Fibroblast of lung (primary cell): ENCODE measurements around the gene MYO19. TPM values are rescaled to one million over a fixed set of nuclear protein-coding genes. Genes with fewer than 3 reads are reported as not detected.

ENCODE experiments used
- DNase-seq, 2 donors: peaks; one replicate each; pipeline versions ENCODE4 v3.0.0 to v3.0.0-alpha.2; 2010; ENCODE audit warnings: low read depth in 2 of 2
- H2AFZ ChIP-seq: 2 replicates; pipeline ENCODE4 v1.5.1; 2012; ENCODE audit warnings: low read length, control low read depth, inconsistent platforms
- H3K27ac ChIP-seq: 2 replicates; pipeline ENCODE4 v1.5.1; 2011; ENCODE audit warnings: low read length, control low read depth; ENCODE audit not compliant: insufficient read depth
- H3K27me3 ChIP-seq: 2 replicates; pipeline ENCODE4 v1.5.1; 2011; ENCODE audit warnings: mild to moderate bottlenecking, low read length; ENCODE audit not compliant: control insufficient read depth, insufficient read depth
- H3K36me3 ChIP-seq: 2 replicates; pipeline ENCODE4 v1.5.1; 2011; ENCODE audit warnings: low read length; ENCODE audit not compliant: control insufficient read depth, insufficient read depth
- H3K4me1 ChIP-seq: 2 replicates; pipeline ENCODE4 v1.5.1; 2011; ENCODE audit warnings: low read length; ENCODE audit not compliant: control insufficient read depth, insufficient read depth; ENCODE audit errors: extremely low read depth
- H3K4me2 ChIP-seq: 2 replicates; pipeline ENCODE4 v1.5.1; 2011; ENCODE audit warnings: low read length, control low read depth; ENCODE audit not compliant: insufficient read depth; ENCODE audit errors: extremely low read depth
- H3K4me3 ChIP-seq, 4 experiments: fragments of 200-600 bp in 1 of 4; sonication (generic) in 1 of 4; replicated peaks in 1 of 4; 2 replicates each; pipeline ENCODE4 v1.5.1; 2011 to 2016; ENCODE audit warnings: low read length in 4 of 4, low read depth in 3 of 4, mild to moderate bottlenecking in 3 of 4, control low read depth in 2 of 4, inconsistent platforms in 1 of 4, mixed read lengths in 1 of 4; ENCODE audit not compliant: insufficient read depth in 1 of 4; ENCODE audit errors: control extremely low read depth in 1 of 4
- H3K79me2 ChIP-seq: 2 replicates; pipeline ENCODE4 v1.5.1; 2012; ENCODE audit warnings: mild to moderate bottlenecking, low read length, inconsistent platforms; ENCODE audit not compliant: control insufficient read depth, insufficient read depth
- H3K9ac ChIP-seq: 2 replicates; pipeline ENCODE4 v1.5.1; 2011; ENCODE audit warnings: mild to moderate bottlenecking, low read length, control low read depth; ENCODE audit not compliant: insufficient read depth
- H3K9me3 ChIP-seq: 2 replicates; pipeline ENCODE4 v1.5.1; 2012; ENCODE audit warnings: low read depth, low read length; ENCODE audit not compliant: control insufficient read depth, insufficient read depth
- H4K20me1 ChIP-seq: 2 replicates; pipeline ENCODE4 v1.5.1; 2011; ENCODE audit warnings: low read length; ENCODE audit not compliant: control insufficient read depth, insufficient read depth; ENCODE audit errors: extremely low read depth
- CTCF ChIP-seq, 2 donors: IDR thresholded peaks in 1 of 2; conservative IDR thresholded peaks in 1 of 2; 1 replicate in 1 of 2; 2 replicates in 1 of 2; pipeline ENCODE4 v1.5.1; 2011 to 2012; ENCODE audit warnings: low read length in 2 of 2, control low read depth in 1 of 2, inconsistent platforms in 1 of 2, low read depth in 1 of 2, mild to moderate bottlenecking in 1 of 2
- EZH2 ChIP-seq: IDR thresholded peaks from 2 replicates; pipeline ENCODE4 v1.5.1; 2012; ENCODE audit warnings: low read length, control low read depth, mild to moderate bottlenecking; ENCODE audit errors: missing control alignments
- polyA plus RNA-seq, 2 donors: library from polyadenylated mRNA; depleted of rRNA in 1 of 2; stranded (reverse) in 1 of 2; unstranded in 1 of 2; fragments of >200 nt; gene quantifications; 2 replicates each; pipeline ENCODE4 v1.2.1, GENCODE V29; 2011 to 2012; ENCODE audit warnings: missing spikeins in 1 of 2
- total RNA-seq: library from RNA; depleted of rRNA; stranded (reverse); fragments of >200 nt; gene quantifications from 2 replicates; pipeline ENCODE4 v1.2.1, GENCODE V29; 2014

Gene MYO19
- total and polyA plus RNA-seq, 2 donors (not counting 1 experiment from before 2014, with no cell fraction given), result 18.7 to 31.5 TPM

- no peaks in the 10 kb centered on the region for H3K4me1 ChIP-seq
- no peak overlapping the region for H3K27ac ChIP-seq
- H3K79me2 ChIP-seq, result peaks cover 43% of the 10 kb centered on the region
- H3K36me3 ChIP-seq, result no peaks in the 10 kb centered on the region
- DNase-seq, result no peak
- no peaks in the 10 kb centered on the region for H4K20me1 ChIP-seq
- no peaks in the 10 kb centered on the region for H3K27me3 ChIP-seq
- H3K4me2 ChIP-seq, result no peak overlapping the region
- H3K9ac ChIP-seq, result no peak overlapping the region
- TF ChIP-seq CTCF (conservative IDR thresholded peaks at IDR 0.05 in 1 of 2, IDR thresholded peaks at IDR 0.05 in 1 of 2; ENCODE audit: low read depth in 1 of 2, low read length in 2 of 2), result no peak
- TF ChIP-seq EZH2, result no peak
- H2AFZ ChIP-seq, result no peak overlapping the region
- no peak overlapping the region for H3K4me3 ChIP-seq
- no peaks in the 10 kb centered on the region for H3K9me3 ChIP-seq
These were observed 8.1 kb upstream of the MYO19 start for GRCh38 chr17:36542755-36543154.

- peaks cover 29% of the 10 kb centered on the region for H3K79me2 ChIP-seq
- no peak overlapping the region for H2AFZ ChIP-seq
- H3K9me3 ChIP-seq, result no peaks in the 10 kb centered on the region
- no peaks in the 10 kb centered on the region for H3K27me3 ChIP-seq
- H3K9ac ChIP-seq, result no peak overlapping the region
- TF ChIP-seq CTCF (conservative IDR thresholded peaks at IDR 0.05 in 1 of 2, IDR thresholded peaks at IDR 0.05 in 1 of 2; ENCODE audit: low read depth in 1 of 2, low read length in 2 of 2) (no peak), EZH2 (no peak)
- H3K27ac ChIP-seq, result no peak overlapping the region
- H3K4me1 ChIP-seq, result no peaks in the 10 kb centered on the region
- no peak for DNase-seq
- no peak overlapping the region for H3K4me3 ChIP-seq
- no peak overlapping the region for H3K4me2 ChIP-seq
- no peaks in the 10 kb centered on the region for H3K36me3 ChIP-seq
- H4K20me1 ChIP-seq, result no peaks in the 10 kb centered on the region
These were observed 6.0 kb upstream of the MYO19 start for GRCh38 chr17:36540696-36541095.

DNA sequence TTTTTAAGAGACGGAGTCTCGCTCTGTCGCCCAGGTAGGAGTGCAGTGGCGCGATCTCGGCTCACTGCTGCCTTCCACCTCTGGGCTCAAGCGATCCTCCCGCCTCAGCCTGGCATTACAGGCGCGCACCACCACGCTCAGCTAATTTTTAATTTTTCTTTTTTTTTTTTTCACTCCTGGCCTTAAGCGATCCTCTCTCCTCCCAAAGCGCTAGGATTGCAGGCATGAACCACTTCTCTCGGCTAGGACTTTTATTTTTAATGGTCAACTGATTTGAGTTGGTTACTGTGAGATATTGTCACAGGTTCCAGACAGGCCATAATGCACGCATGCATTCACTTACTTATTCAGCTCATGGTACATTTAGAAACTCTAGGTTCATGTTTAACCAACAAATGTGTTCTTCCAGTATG, 1.0 kb upstream of the MYO19 start:
- TF ChIP-seq CTCF (conservative IDR thresholded peaks at IDR 0.05 in 1 of 2, IDR thresholded peaks at IDR 0.05 in 1 of 2; ENCODE audit: low read depth in 1 of 2, low read length in 2 of 2) (no peak), EZH2 (no peak)
- no peaks in the 10 kb centered on the region for H3K4me1 ChIP-seq
- H3K27ac ChIP-seq, result peak overlapping the region; percentile 98
- H3K27me3 ChIP-seq, result no peaks in the 10 kb centered on the region
- no peak for DNase-seq
- peak overlapping the region; percentile 80 to 91 (median 88) for H3K4me3 ChIP-seq
- peaks cover 6% of the 10 kb centered on the region for H3K79me2 ChIP-seq
- H3K36me3 ChIP-seq, result peaks cover 10% of the 10 kb centered on the region
- no peaks in the 10 kb centered on the region for H3K9me3 ChIP-seq
- H3K9ac ChIP-seq, result peak overlapping the region; percentile 98
- peak overlapping the region; percentile 81 for H3K4me2 ChIP-seq
- H2AFZ ChIP-seq, result peak overlapping the region; percentile 39
- H4K20me1 ChIP-seq, result no peaks in the 10 kb centered on the region
